IMR-90 (cell line): ENCODE measurements around the gene PDE6A. TPM values are rescaled to one million over a fixed set of nuclear protein-coding genes. Genes with fewer than 3 reads are reported as not detected.

ENCODE experiments used
- ATAC-seq: fragments of 200-7000 bp; cut with Tn5 transposase; 2 replicates; pipeline ENCODE4 v1.9.1; 2020; ENCODE audit warnings: low read depth, mild to moderate bottlenecking, moderate library complexity
- BruUV-seq: library from RNA; stranded (reverse); fragments of 400-500 nt; replicated peaks from 2 replicates; lab custom pipeline; 2021; lab: Mats Ljungman, UMichigan
- CTCF ChIA-PET: fragments of 300-600 bp; formaldehyde crosslinking; extraction: SDS; loops from one replicate; lab custom pipeline; 2021; ENCODE audit warnings: antibody characterized with exemption; lab: Yijun Ruan, JAX
- POLR2A ChIA-PET: fragments of 300-600 bp; sonication (Branson Sonifier 250); formaldehyde crosslinking; loops from one replicate; lab custom pipeline; 2022; ENCODE audit warnings: antibody characterized with exemption; ENCODE audit not compliant: unreplicated experiment; lab: Charles Lee
- DNase-seq: peaks from one replicate; pipeline ENCODE4 v3.0.0; 2013
- H2AFZ ChIP-seq: replicated peaks from 2 replicates; pipeline ENCODE3; 2013; ENCODE audit warnings: low read length, mild to moderate bottlenecking; ENCODE audit not compliant: poor library complexity
- H2AK5ac ChIP-seq: 2 replicates; pipeline ENCODE4 v1.6.1; 2013; ENCODE audit warnings: low read depth, low read length, inconsistent platforms
- H2AK9ac ChIP-seq: replicated peaks from 2 replicates; pipeline ENCODE3; 2013; ENCODE audit warnings: mild to moderate bottlenecking, low read depth, low read length, moderate library complexity; ENCODE audit not compliant: poor library complexity
- H2BK120ac ChIP-seq: 2 replicates; pipeline ENCODE4 v1.6.1; 2013; ENCODE audit warnings: low read depth, low read length, inconsistent platforms
- H2BK15ac ChIP-seq: 3 replicates; pipeline ENCODE4 v1.6.1; 2013; ENCODE audit warnings: low read depth, low read length, inconsistent platforms
- H2BK20ac ChIP-seq: 2 replicates; pipeline ENCODE4 v1.6.1; 2013; ENCODE audit warnings: low read depth, mild to moderate bottlenecking, inconsistent platforms, low read length, moderate library complexity
- H2BK5ac ChIP-seq: 2 replicates; pipeline ENCODE4 v1.6.1; 2013; ENCODE audit warnings: mild to moderate bottlenecking, low read depth, low read length, inconsistent platforms; ENCODE audit not compliant: poor library complexity, severe bottlenecking
- H3K14ac ChIP-seq: replicated peaks from 2 replicates; pipeline ENCODE4 v1.6.1; 2013; ENCODE audit warnings: low read depth, low read length, inconsistent platforms
- H3K18ac ChIP-seq: 2 replicates; pipeline ENCODE4 v1.6.1; 2013; ENCODE audit warnings: low read depth, low read length, control low read depth
- H3K23ac ChIP-seq: 2 replicates; pipeline ENCODE4 v1.6.1; 2013; ENCODE audit warnings: low read depth, low read length, inconsistent platforms
- H3K27ac ChIP-seq: 2 replicates; pipeline ENCODE4 v1.5.1; 2013; ENCODE audit warnings: mild to moderate bottlenecking, control low read depth, low read length; ENCODE audit not compliant: insufficient read depth
- H3K27me3 ChIP-seq: 2 replicates; pipeline ENCODE4 v1.6.1; 2013; ENCODE audit warnings: low read length; ENCODE audit not compliant: control insufficient read depth, insufficient read depth
- H3K36me3 ChIP-seq: 2 replicates; pipeline ENCODE4 v1.6.1; 2013; ENCODE audit warnings: low read length, mixed read lengths; ENCODE audit not compliant: control insufficient read depth, insufficient read depth
- H3K4ac ChIP-seq: 2 replicates; pipeline ENCODE4 v1.6.1; 2013; ENCODE audit warnings: low read depth, low read length, inconsistent platforms
- H3K4me1 ChIP-seq: 2 replicates; pipeline ENCODE4 v1.6.1; 2013; ENCODE audit warnings: low read length, mixed read lengths; ENCODE audit not compliant: control insufficient read depth, insufficient read depth
- H3K4me2 ChIP-seq: 2 replicates; pipeline ENCODE4 v1.6.1; 2013; ENCODE audit warnings: low read depth, mild to moderate bottlenecking, control low read depth, low read length, moderate library complexity
- H3K4me3 ChIP-seq: 2 replicates; pipeline ENCODE4 v1.5.1; 2013; ENCODE audit warnings: low read depth, mild to moderate bottlenecking, control low read depth, low read length, moderate library complexity; ENCODE audit not compliant: insufficient read depth
- H3K56ac ChIP-seq: 2 replicates; pipeline ENCODE4 v1.6.1; 2013; ENCODE audit warnings: low read length, inconsistent platforms; ENCODE audit not compliant: insufficient read depth; ENCODE audit errors: extremely low read depth
- H3K79me1 ChIP-seq, 2 experiments: 2 replicates each; pipeline ENCODE4 v1.6.1; 2013; ENCODE audit warnings: low read length in 2 of 2, inconsistent platforms in 1 of 2, low read depth in 1 of 2
- H3K9ac ChIP-seq: 2 replicates; pipeline ENCODE4 v1.6.1; 2013; ENCODE audit warnings: low read depth, low read length, control low read depth
- H3K9me1 ChIP-seq: 2 replicates; pipeline ENCODE4 v1.6.1; 2013; ENCODE audit warnings: low read length, inconsistent platforms; ENCODE audit not compliant: insufficient read depth
- H3K9me3 ChIP-seq: 2 replicates; pipeline ENCODE4 v1.6.1; 2013; ENCODE audit warnings: low read length; ENCODE audit not compliant: control insufficient read depth, insufficient read depth
- H4K20me1 ChIP-seq: 2 replicates; pipeline ENCODE4 v1.6.1; 2013; ENCODE audit warnings: low read length, inconsistent platforms; ENCODE audit not compliant: insufficient read depth
- H4K5ac ChIP-seq: 2 replicates; pipeline ENCODE4 v1.6.1; 2013; ENCODE audit warnings: mild to moderate bottlenecking, low read depth, low read length, control low read depth
- H4K8ac ChIP-seq, 2 experiments: 2 replicates each; pipeline ENCODE4 v1.6.1; 2013; ENCODE audit warnings: low read depth in 2 of 2, low read length in 2 of 2, control low read depth in 1 of 2, inconsistent platforms in 1 of 2
- H4K91ac ChIP-seq: 2 replicates; pipeline ENCODE4 v1.6.1; 2013; ENCODE audit warnings: low read depth, low read length, inconsistent platforms; ENCODE audit not compliant: insufficient read depth
- BHLHE40 ChIP-seq: fragments of 150-350 bp; IDR thresholded peaks from 2 replicates; pipeline ENCODE4 v1.6.1; 2016; ENCODE audit warnings: mild to moderate bottlenecking, low read depth, low read length
- CHD1 ChIP-seq: IDR thresholded peaks from 2 replicates; pipeline ENCODE4 v1.6.1; 2012; ENCODE audit warnings: low read depth, low read length, improper control_type of control experiment
- ELK1 ChIP-seq: fragments of 150-350 bp; IDR thresholded peaks from 2 replicates; pipeline ENCODE4 v1.6.1; 2016; ENCODE audit warnings: low read depth, mild to moderate bottlenecking, low read length, moderate library complexity, borderline replicate concordance
- FOS ChIP-seq: fragments of 150-350 bp; IDR thresholded peaks from 2 replicates; pipeline ENCODE4 v1.6.1; 2016; ENCODE audit warnings: low read depth, low read length
- MAFK ChIP-seq: IDR thresholded peaks from 2 replicates; pipeline ENCODE4 v1.6.1; 2012; ENCODE audit warnings: low read depth, low read length, improper control_type of control experiment
- MAZ ChIP-seq: IDR thresholded peaks from 2 replicates; pipeline ENCODE4 v1.6.1; 2012; ENCODE audit warnings: low read depth, mild to moderate bottlenecking, low read length, improper control_type of control experiment, moderate library complexity, borderline replicate concordance
- NFE2L2 ChIP-seq: fragments of 150-350 bp; IDR thresholded peaks from 2 replicates; pipeline ENCODE4 v1.6.1; 2016; ENCODE audit warnings: low read depth, mild to moderate bottlenecking, low read length
- RAD21 ChIP-seq: IDR thresholded peaks from 2 replicates; pipeline ENCODE4 v1.6.1; 2012; ENCODE audit warnings: low read length, improper control_type of control experiment
- RCOR1 ChIP-seq: IDR thresholded peaks from 2 replicates; pipeline ENCODE4 v1.6.1; 2012; ENCODE audit warnings: mild to moderate bottlenecking, low read length, improper control_type of control experiment; ENCODE audit not compliant: insufficient replicate concordance
- RFX5 ChIP-seq: IDR thresholded peaks from 2 replicates; pipeline ENCODE4 v1.8.0; 2012; ENCODE audit warnings: low read depth, mild to moderate bottlenecking, low read length, moderate library complexity
- SMC3 ChIP-seq: fragments of 150-350 bp; IDR thresholded peaks from 2 replicates; pipeline ENCODE4 v1.6.1; 2016; ENCODE audit warnings: low read depth, mild to moderate bottlenecking, antibody characterized with exemption, low read length, moderate library complexity
- USF2 ChIP-seq: fragments of 150-350 bp; IDR thresholded peaks from 2 replicates; pipeline ENCODE4 v1.6.1; 2017; ENCODE audit warnings: mild to moderate bottlenecking, antibody characterized with exemption, low read length, low read depth
- WGBS, 2 experiments: methylation state at CpG; one replicate each; pipeline versions ENCODE4 v1.1.5 to v1.1.7; 2013; ENCODE audit warnings: missing lambda C conversion rate in 2 of 2; ENCODE audit not compliant: insufficient read length in 1 of 2; ENCODE audit errors: extremely low coverage in 2 of 2; 5-methylcytosine and 5-hydroxymethylcytosine counted together
- dilution Hi-C: fragments of 300-500 bp; cut with HindIII; formaldehyde crosslinking; loops from one replicate; pipeline ENCODE4 v1.14.3; 2018; ENCODE audit warnings: low sequenced_read_pairs; ENCODE audit not compliant: unreplicated experiment
- in situ Hi-C: fragments of 300-500 bp; cut with MboI; formaldehyde crosslinking; loops from 3 replicates; pipeline ENCODE4 v1.14.3; 2019; ENCODE audit warnings: low sequenced_read_pairs, inconsistent platforms, mixed read lengths
- intact Hi-C: fragments of 100-400 bp; cut with micrococcal nuclease; formaldehyde crosslinking; loops from 2 replicates; pipeline ENCODE4 v1.10.0; 2022
- polyA plus RNA-seq, 3 experiments: library from polyadenylated mRNA; depleted of rRNA; stranded (reverse); fragments of >200 nt; gene quantifications; 2 replicates each; pipeline ENCODE4 v1.2.3, GENCODE V29; 2012; ENCODE audit warnings: low replicate concordance in 1 of 3
- total RNA-seq: library from RNA; depleted of rRNA; stranded (reverse); fragments of >200 nt; gene quantifications from 2 replicates; pipeline ENCODE4 v1.2.3, GENCODE V29; 2012
- TF ChIP-seq, protein P1 (sequence below): conservative IDR thresholded peaks from 2 replicates; pipeline ENCODE4 v1.5.1; 2012; ENCODE audit warnings: mild to moderate bottlenecking, low read depth, low read length, improper control_type of control experiment

PDE6A gene
- total and polyA plus RNA-seq, 2 of the 4 experiments (the other 2 are of a cell fraction), result not detected

GRCh38 chr5:149863830-149864229 lies 80.8 kb downstream of the PDE6A start:
- CTCF ChIA-PET, result interaction anchor here (0.6 to 4.4 kb wide), 2 partner anchors 10 to 25 kb away, joined by 3 to 19 read pairs; no protein-coding TSS in a partner anchor
- Histone ChIP-seq H2BK20ac (no peak overlapping the region), H4K5ac (no peak overlapping the region), H3K4me1 (no peaks in the 10 kb centered on the region), H3K9me3 (peaks cover 5% of the 10 kb centered on the region), H3K56ac (no peak overlapping the region), H3K4me2 (no peak overlapping the region), H4K20me1 (no peaks in the 10 kb centered on the region), H4K8ac (no peak overlapping the region), H2BK15ac (no peak overlapping the region), H2AK9ac (no peak overlapping the region), H2AK5ac (no peak overlapping the region), H3K9ac (no peak overlapping the region), H3K27ac (no peak overlapping the region), H4K91ac (no peak overlapping the region), H3K14ac (no peak overlapping the region), H2AFZ (no peak overlapping the region), H3K36me3 (no peaks in the 10 kb centered on the region), H2BK5ac (no peak overlapping the region), H3K27me3 (peaks cover 42% of the 10 kb centered on the region), H3K9me1 (0 out of 2 replicates have a peak, but pooled peaks cover 3% of the 10 kb centered on the region), H3K79me1 (no peaks in the 10 kb centered on the region), H3K23ac (no peak overlapping the region), H3K18ac (no peak overlapping the region), H3K4ac (no peak overlapping the region), H2BK120ac (no peak overlapping the region), H3K4me3 (no peak overlapping the region)
- dilution Hi-C loops, result no loop called here
- POLR2A ChIA-PET, result no interaction called here
- no peak for DNase-seq
- TF ChIP-seq USF2 (no peak), SMC3 (no peak), RCOR1 (no peak), NFE2L2 (no peak), MAFK (no peak), BHLHE40 (no peak), MAZ (no peak), RAD21 (no peak), RFX5 (no peak), CHD1 (no peak), ELK1 (no peak), FOS (no peak)
- TF ChIP-seq, protein P1, sequence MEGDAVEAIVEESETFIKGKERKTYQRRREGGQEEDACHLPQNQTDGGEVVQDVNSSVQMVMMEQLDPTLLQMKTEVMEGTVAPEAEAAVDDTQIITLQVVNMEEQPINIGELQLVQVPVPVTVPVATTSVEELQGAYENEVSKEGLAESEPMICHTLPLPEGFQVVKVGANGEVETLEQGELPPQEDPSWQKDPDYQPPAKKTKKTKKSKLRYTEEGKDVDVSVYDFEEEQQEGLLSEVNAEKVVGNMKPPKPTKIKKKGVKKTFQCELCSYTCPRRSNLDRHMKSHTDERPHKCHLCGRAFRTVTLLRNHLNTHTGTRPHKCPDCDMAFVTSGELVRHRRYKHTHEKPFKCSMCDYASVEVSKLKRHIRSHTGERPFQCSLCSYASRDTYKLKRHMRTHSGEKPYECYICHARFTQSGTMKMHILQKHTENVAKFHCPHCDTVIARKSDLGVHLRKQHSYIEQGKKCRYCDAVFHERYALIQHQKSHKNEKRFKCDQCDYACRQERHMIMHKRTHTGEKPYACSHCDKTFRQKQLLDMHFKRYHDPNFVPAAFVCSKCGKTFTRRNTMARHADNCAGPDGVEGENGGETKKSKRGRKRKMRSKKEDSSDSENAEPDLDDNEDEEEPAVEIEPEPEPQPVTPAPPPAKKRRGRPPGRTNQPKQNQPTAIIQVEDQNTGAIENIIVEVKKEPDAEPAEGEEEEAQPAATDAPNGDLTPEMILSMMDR, result no peak
- no TSS peak for BruUV-seq
- no peak for ATAC-seq
- in situ Hi-C loops, result no loop called here
- no CpG with 5 or more reads among the region's 3 CpGs for WGBS, 2 experiments
- intact Hi-C loops, result no loop called here
